Neural progenitor cell (in vitro differentiated cells): ENCODE measurements around the gene FAM118A. TPM values are rescaled to one million over a fixed set of nuclear protein-coding genes. Genes with fewer than 3 reads are reported as not detected.

Experiments used
- DNase-seq: peaks from one replicate; pipeline ENCODE4 v3.0.0-alpha.2; 2016; ENCODE audit warnings: low spot score
- H2AFZ ChIP-seq: fragments of 200-600 bp; sonication (generic); replicated peaks from 2 replicates; pipeline ENCODE4 v1.6.1; 2016; ENCODE audit warnings: antibody characterized with exemption
- H3F3A ChIP-seq: fragments of 200-600 bp; sonication (generic); 2 replicates; pipeline ENCODE4 v1.6.1; 2016; ENCODE audit warnings: antibody characterized with exemption, low read depth
- H3K27ac ChIP-seq: fragments of 200-600 bp; sonication (generic); 2 replicates; pipeline ENCODE4 v1.5.1; 2016; ENCODE audit warnings: mild to moderate bottlenecking
- H3K27me3 ChIP-seq: fragments of 200-600 bp; sonication (generic); 2 replicates; pipeline ENCODE4 v1.6.1; 2016; ENCODE audit warnings: mild to moderate bottlenecking, moderate library complexity
- H3K36me3 ChIP-seq: fragments of 200-600 bp; sonication (generic); 2 replicates; pipeline ENCODE4 v1.5.1; 2016
- H3K4me1 ChIP-seq: fragments of 200-600 bp; sonication (generic); 2 replicates; pipeline ENCODE4 v1.6.1; 2016; ENCODE audit warnings: mixed run types
- H3K4me2 ChIP-seq: fragments of 200-600 bp; sonication (generic); 2 replicates; pipeline ENCODE4 v1.6.1; 2016
- H3K4me3 ChIP-seq: fragments of 200-600 bp; sonication (generic); 2 replicates; pipeline ENCODE4 v1.5.1; 2016
- H3K79me2 ChIP-seq: fragments of 200-600 bp; sonication (generic); 2 replicates; pipeline ENCODE4 v1.6.1; 2016; ENCODE audit warnings: low read depth
- H3K9ac ChIP-seq: fragments of 200-600 bp; sonication (generic); 2 replicates; pipeline ENCODE4 v1.6.1; 2016
- H3K9me3 ChIP-seq: fragments of 200-600 bp; sonication (generic); 2 replicates; pipeline ENCODE4 v1.5.1; 2016; ENCODE audit warnings: low read depth
- H4K20me1 ChIP-seq: fragments of 200-600 bp; sonication (generic); 2 replicates; pipeline ENCODE4 v1.6.1; 2016; ENCODE audit warnings: low read depth
- H3K27ac Mint-ChIP-seq: 3 replicates; pipeline ENCODE4 v1.8.0; 2021; ENCODE audit warnings: mixed read lengths
- H3K27me3 Mint-ChIP-seq: 2 replicates; pipeline ENCODE4 v1.8.0; 2022; ENCODE audit warnings: low read depth, mild to moderate bottlenecking, inconsistent platforms, moderate library complexity, mixed read lengths; ENCODE audit not compliant: insufficient read depth
- H3K36me3 Mint-ChIP-seq: 3 replicates; pipeline ENCODE4 v1.8.0; 2021; ENCODE audit warnings: mixed read lengths
- H3K4me1 Mint-ChIP-seq: 3 replicates; pipeline ENCODE4 v1.8.0; 2021; ENCODE audit warnings: mixed read lengths
- H3K4me3 Mint-ChIP-seq: 3 replicates; pipeline ENCODE4 v1.8.0; 2021; ENCODE audit warnings: mild to moderate bottlenecking, moderate library complexity, mixed read lengths
- H3K9me3 Mint-ChIP-seq: 3 replicates; pipeline ENCODE4 v1.8.0; 2020; ENCODE audit warnings: mixed read lengths
- CTCF ChIP-seq: fragments of 200-600 bp; sonication (generic); IDR thresholded peaks from 2 replicates; pipeline ENCODE4 v1.5.1; 2017; ENCODE audit warnings: antibody characterized with exemption, mild to moderate bottlenecking
- EZH2 ChIP-seq: fragments of 200-600 bp; sonication (generic); IDR thresholded peaks from 2 replicates; pipeline ENCODE4 v1.6.1; 2017; ENCODE audit warnings: antibody characterized with exemption, mild to moderate bottlenecking, moderate library complexity
- EZH2phosphoT487 ChIP-seq: fragments of 200-600 bp; sonication (generic); IDR thresholded peaks from 2 replicates; pipeline ENCODE4 v1.6.1; 2017; ENCODE audit warnings: antibody characterized with exemption
- total RNA-seq: library from RNA; depleted of rRNA; stranded (reverse); fragments of >200 nt; gene quantifications from 2 replicates; pipeline ENCODE4 v1.2.3, GENCODE V29; 2015; ENCODE audit warnings: low replicate concordance

FAM118A gene
- total RNA-seq, 1 donor from 2014 or later: 75.1 TPM

- Histone ChIP-seq H4K20me1 (no peaks in the 10 kb centered on the region), H3K79me2 (no peaks in the 10 kb centered on the region), H3K9me3 (no peaks in the 10 kb centered on the region), H3F3A (peaks cover 15% of the 10 kb centered on the region), H3K36me3 (no peaks in the 10 kb centered on the region), H2AFZ (no peak overlapping the region), H3K27ac (no peak overlapping the region), H3K4me1 (peaks cover 8% of the 10 kb centered on the region), H3K27me3 (no peaks in the 10 kb centered on the region), H3K4me3 (no peak overlapping the region), H3K9ac (no peak overlapping the region), H3K4me2 (no peak overlapping the region)
- Mint-ChIP-seq H3K4me3 (no peak overlapping the region), H3K4me1 (peaks cover 12% of the 10 kb centered on the region), H3K27ac (no peak overlapping the region), H3K36me3 (no peaks in the 10 kb centered on the region), H3K9me3 (no peaks in the 10 kb centered on the region), H3K27me3 (peaks cover 2% of the 10 kb centered on the region)
- TF ChIP-seq EZH2phosphoT487 (no peak), EZH2 (no peak), CTCF (no peak)
- DNase-seq: no peak
Observed at GRCh38 chr22:45304971-45305370, 4.8 kb upstream of the FAM118A start.

GRCh38 chr22:45305456-45306075 lies 4.2 kb upstream of the FAM118A start:
- no peak overlapping the region for H3K4me3 Mint-ChIP-seq
- Histone ChIP-seq H3K79me2 (peaks cover 2% of the 10 kb centered on the region), H3F3A (peaks cover 21% of the 10 kb centered on the region), H3K36me3 (no peaks in the 10 kb centered on the region), H3K9ac (no peak overlapping the region), H3K4me2 (no peak overlapping the region), H4K20me1 (peaks cover under 1% of the 10 kb centered on the region), H3K27me3 (peaks cover under 1% of the 10 kb centered on the region), H3K27ac (no peak overlapping the region), H3K4me3 (no peak overlapping the region), H2AFZ (no peak overlapping the region), H3K4me1 (peaks cover 10% of the 10 kb centered on the region), H3K9me3 (no peaks in the 10 kb centered on the region)
- no peaks in the 10 kb centered on the region for H3K36me3 Mint-ChIP-seq
- H3K9me3 Mint-ChIP-seq: no peaks in the 10 kb centered on the region
- no peak overlapping the region for H3K27ac Mint-ChIP-seq
- H3K4me1 Mint-ChIP-seq: peaks cover 13% of the 10 kb centered on the region
- DNase-seq: no peak
- peaks cover 2% of the 10 kb centered on the region for H3K27me3 Mint-ChIP-seq
- TF ChIP-seq EZH2 (no peak), EZH2phosphoT487 (no peak), CTCF (no peak)

- DNase-seq: no peak
- Histone ChIP-seq H3K4me1 (peaks cover 14% of the 10 kb centered on the region), H3K4me3 (no peak overlapping the region), H3F3A (peaks cover 27% of the 10 kb centered on the region), H3K9ac (no peak overlapping the region), H3K36me3 (no peaks in the 10 kb centered on the region), H4K20me1 (peaks cover 6% of the 10 kb centered on the region), H3K9me3 (no peaks in the 10 kb centered on the region), H3K79me2 (peaks cover 8% of the 10 kb centered on the region), H3K4me2 (no peak overlapping the region), H3K27ac (no peak overlapping the region), H2AFZ (no peak overlapping the region), H3K27me3 (peaks cover 7% of the 10 kb centered on the region)
- H3K36me3 Mint-ChIP-seq: peaks cover 4% of the 10 kb centered on the region
- peak overlapping the region; percentile 21 for H3K27ac Mint-ChIP-seq
- H3K4me3 Mint-ChIP-seq: no peak overlapping the region
- H3K4me1 Mint-ChIP-seq: peaks cover 19% of the 10 kb centered on the region
- TF ChIP-seq EZH2phosphoT487: no peak
- TF ChIP-seq EZH2: no peak
- no peak for TF ChIP-seq CTCF
- no peaks in the 10 kb centered on the region for H3K9me3 Mint-ChIP-seq
- H3K27me3 Mint-ChIP-seq: peaks cover 6% of the 10 kb centered on the region
Observed at GRCh38 chr22:45306139-45306538, 3.6 kb upstream of the FAM118A start.
